Vagina (tissue), 2 donors: Measurements from ENCODE around the gene HMSD.

Experiments used
- POLR2A ChIP-seq, 2 donors: fragments of 450-650 bp; IDR thresholded peaks; one replicate each; pipeline ENCODE4 v1.6.1; 2017; ENCODE audit warnings: antibody characterized with exemption in 2 of 2, mild to moderate bottlenecking in 2 of 2, moderate library complexity in 2 of 2
- POLR2AphosphoS5 ChIP-seq, 2 donors: sonication (generic); formaldehyde crosslinking; IDR thresholded peaks; one replicate each; pipeline ENCODE4 v1.9.0; 2017; ENCODE audit warnings: antibody characterized with exemption in 2 of 2, mild to moderate bottlenecking in 2 of 2, low read depth in 1 of 2; ENCODE audit not compliant: insufficient read depth in 1 of 2
- TF ChIP-seq, protein P1 (sequence below), 3 experiments: fragments of 450-650 bp in 2 of 3; fragments of 200-600 bp in 1 of 3; sonication (generic) in 1 of 3; IDR thresholded peaks; one replicate each; pipeline ENCODE4 v1.5.1; 2017 to 2019; ENCODE audit warnings: antibody characterized with exemption in 3 of 3, mild to moderate bottlenecking in 2 of 3, moderate library complexity in 2 of 3

DNA sequence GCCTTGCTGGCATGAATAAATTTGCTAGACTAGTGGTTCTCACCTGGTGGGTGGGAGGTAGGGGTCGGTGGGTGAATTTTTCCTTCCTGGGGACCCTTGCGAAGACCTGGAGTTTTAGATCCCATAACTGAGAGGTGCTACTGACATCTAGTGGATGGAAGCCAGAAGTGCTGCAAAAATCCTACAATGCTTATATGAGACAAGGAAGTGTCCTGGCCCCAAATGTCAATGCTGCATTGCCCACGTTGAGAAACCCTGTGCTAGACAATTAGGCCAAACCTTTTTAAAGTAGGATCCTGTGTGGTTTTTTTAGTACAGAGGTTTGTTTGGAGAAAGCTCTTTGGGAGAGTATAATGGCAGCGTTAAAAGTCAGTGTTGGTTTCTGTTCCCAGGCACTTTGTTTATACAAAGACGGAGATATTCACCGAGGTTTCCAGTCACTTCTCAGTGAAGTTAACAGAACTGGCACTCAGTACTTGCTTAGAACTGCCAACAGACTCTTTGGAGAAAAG, 30.4 kb downstream of the HMSD start:
- TF ChIP-seq POLR2AphosphoS5 (IDR thresholded peaks at IDR 0.05; ENCODE audit: insufficient read depth in 1 of 2, low read depth in 1 of 2), result no peak
- no peak for TF ChIP-seq POLR2A (IDR thresholded peaks at IDR 0.05)
- TF ChIP-seq, protein P1, sequence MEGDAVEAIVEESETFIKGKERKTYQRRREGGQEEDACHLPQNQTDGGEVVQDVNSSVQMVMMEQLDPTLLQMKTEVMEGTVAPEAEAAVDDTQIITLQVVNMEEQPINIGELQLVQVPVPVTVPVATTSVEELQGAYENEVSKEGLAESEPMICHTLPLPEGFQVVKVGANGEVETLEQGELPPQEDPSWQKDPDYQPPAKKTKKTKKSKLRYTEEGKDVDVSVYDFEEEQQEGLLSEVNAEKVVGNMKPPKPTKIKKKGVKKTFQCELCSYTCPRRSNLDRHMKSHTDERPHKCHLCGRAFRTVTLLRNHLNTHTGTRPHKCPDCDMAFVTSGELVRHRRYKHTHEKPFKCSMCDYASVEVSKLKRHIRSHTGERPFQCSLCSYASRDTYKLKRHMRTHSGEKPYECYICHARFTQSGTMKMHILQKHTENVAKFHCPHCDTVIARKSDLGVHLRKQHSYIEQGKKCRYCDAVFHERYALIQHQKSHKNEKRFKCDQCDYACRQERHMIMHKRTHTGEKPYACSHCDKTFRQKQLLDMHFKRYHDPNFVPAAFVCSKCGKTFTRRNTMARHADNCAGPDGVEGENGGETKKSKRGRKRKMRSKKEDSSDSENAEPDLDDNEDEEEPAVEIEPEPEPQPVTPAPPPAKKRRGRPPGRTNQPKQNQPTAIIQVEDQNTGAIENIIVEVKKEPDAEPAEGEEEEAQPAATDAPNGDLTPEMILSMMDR (IDR thresholded peaks at IDR 0.05), result peak; percentile 26 to 78 (median 70)
